Thoracic aorta (tissue), 2 donors: ENCODE data around the gene RAC2. TPM values are rescaled to one million over a fixed set of nuclear protein-coding genes. Genes with fewer than 3 reads are reported as not detected.

ENCODE experiments used
- ATAC-seq: fragments of 150-250 bp; one replicate; pipeline ENCODE4 v1.8.0; 2017; ENCODE audit warnings: low read depth; ENCODE audit not compliant: insufficient number of reproducible peaks, low FRiP score
- DNase-seq: peaks from one replicate; pipeline ENCODE4 v3.0.0-alpha.2; 2020; ENCODE audit warnings: low spot score
- H3K27ac ChIP-seq, 2 donors: fragments of 200-600 bp; sonication (generic); 1 replicate in 1 of 2; 2 replicates in 1 of 2; pipeline ENCODE4 v1.5.1; 2016; ENCODE audit warnings: mild to moderate bottlenecking in 2 of 2, moderate library complexity in 2 of 2
- H3K27me3 ChIP-seq: fragments of 200-600 bp; sonication (generic); replicated peaks from 2 replicates; pipeline ENCODE4 v1.6.0; 2016; ENCODE audit warnings: mild to moderate bottlenecking; ENCODE audit not compliant: insufficient read depth
- H3K36me3 ChIP-seq: fragments of 200-600 bp; sonication (generic); one replicate; pipeline ENCODE4 v1.5.1; 2016
- H3K4me1 ChIP-seq, 2 donors: fragments of 200-600 bp; sonication (generic); 1 replicate in 1 of 2; 2 replicates in 1 of 2; pipeline versions ENCODE4 v1.5.1 to v1.6.0; 2016; ENCODE audit warnings: low read depth in 2 of 2, mild to moderate bottlenecking in 1 of 2; ENCODE audit not compliant: control insufficient read depth in 1 of 2
- H3K4me3 ChIP-seq: fragments of 200-600 bp; sonication (generic); 2 replicates; pipeline ENCODE4 v1.5.1; 2016; ENCODE audit warnings: mild to moderate bottlenecking
- H3K9me3 ChIP-seq: fragments of 200-600 bp; sonication (generic); 2 replicates; pipeline ENCODE4 v1.5.1; 2016
- total RNA-seq, 2 donors: library from RNA; depleted of rRNA; stranded (reverse); fragments of >200 nt; gene quantifications; one replicate each; pipeline versions ENCODE4 v1.1.0 to v1.2.3, GENCODE V29; 2016
- TF ChIP-seq, protein P1 (sequence below): fragments of 200-600 bp; sonication (generic); IDR thresholded peaks from one replicate; pipeline ENCODE4 v1.5.1; 2019; ENCODE audit warnings: antibody characterized with exemption

RAC2 gene
- total RNA-seq, 2 donors from 2014 or later = 10.7 to 16.2 TPM

DNA sequence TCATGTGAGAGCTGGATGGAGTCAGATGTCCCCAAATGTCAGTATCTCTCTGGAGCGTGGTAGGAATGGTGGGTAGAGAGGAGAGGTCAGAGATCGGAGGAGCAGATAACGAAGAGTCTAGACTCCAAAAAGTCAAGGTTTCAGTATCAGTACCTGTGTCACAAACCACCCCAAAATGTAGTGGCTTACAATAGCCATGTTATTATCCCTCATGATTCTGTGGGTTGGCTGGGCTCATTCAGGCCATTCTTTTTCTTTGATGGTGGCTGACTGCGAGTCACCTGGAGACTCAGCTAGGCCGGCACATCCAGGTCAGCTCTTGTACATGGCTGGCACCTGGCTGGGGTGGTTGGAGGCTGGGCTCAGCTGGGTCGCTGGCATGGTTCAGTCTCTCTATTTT is 24.5 kb downstream of the RAC2 start:
- Histone ChIP-seq H3K36me3 (no peaks in the 10 kb centered on the region), H3K27me3 (no peaks in the 10 kb centered on the region), H3K4me3 (no peak overlapping the region), H3K9me3 (no peaks in the 10 kb centered on the region), H3K4me1 (no peaks in the 10 kb centered on the region), H3K27ac (no peak overlapping the region)
- DNase-seq = no peak
- ATAC-seq = no peak
- TF ChIP-seq, protein P1, sequence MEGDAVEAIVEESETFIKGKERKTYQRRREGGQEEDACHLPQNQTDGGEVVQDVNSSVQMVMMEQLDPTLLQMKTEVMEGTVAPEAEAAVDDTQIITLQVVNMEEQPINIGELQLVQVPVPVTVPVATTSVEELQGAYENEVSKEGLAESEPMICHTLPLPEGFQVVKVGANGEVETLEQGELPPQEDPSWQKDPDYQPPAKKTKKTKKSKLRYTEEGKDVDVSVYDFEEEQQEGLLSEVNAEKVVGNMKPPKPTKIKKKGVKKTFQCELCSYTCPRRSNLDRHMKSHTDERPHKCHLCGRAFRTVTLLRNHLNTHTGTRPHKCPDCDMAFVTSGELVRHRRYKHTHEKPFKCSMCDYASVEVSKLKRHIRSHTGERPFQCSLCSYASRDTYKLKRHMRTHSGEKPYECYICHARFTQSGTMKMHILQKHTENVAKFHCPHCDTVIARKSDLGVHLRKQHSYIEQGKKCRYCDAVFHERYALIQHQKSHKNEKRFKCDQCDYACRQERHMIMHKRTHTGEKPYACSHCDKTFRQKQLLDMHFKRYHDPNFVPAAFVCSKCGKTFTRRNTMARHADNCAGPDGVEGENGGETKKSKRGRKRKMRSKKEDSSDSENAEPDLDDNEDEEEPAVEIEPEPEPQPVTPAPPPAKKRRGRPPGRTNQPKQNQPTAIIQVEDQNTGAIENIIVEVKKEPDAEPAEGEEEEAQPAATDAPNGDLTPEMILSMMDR = no peak

- H3K4me1 ChIP-seq = no peaks in the 10 kb centered on the region
- DNase-seq = no peak
- no peaks in the 10 kb centered on the region for H3K27me3 ChIP-seq
- H3K27ac ChIP-seq = no peak overlapping the region
- TF ChIP-seq, protein P1 = no peak
- no peaks in the 10 kb centered on the region for H3K36me3 ChIP-seq
- H3K9me3 ChIP-seq = no peaks in the 10 kb centered on the region
- no peak for ATAC-seq
- H3K4me3 ChIP-seq = no peak overlapping the region
These were observed 25.2 kb downstream of the RAC2 start for GRCh38 chr22:37218771-37219411.

- H3K4me3 ChIP-seq = no peak overlapping the region
- DNase-seq (no peak), ATAC-seq (no peak)
- H3K36me3 ChIP-seq = no peaks in the 10 kb centered on the region
- H3K4me1 ChIP-seq = no peaks in the 10 kb centered on the region
- no peaks in the 10 kb centered on the region for H3K27me3 ChIP-seq
- H3K9me3 ChIP-seq = no peaks in the 10 kb centered on the region
- TF ChIP-seq, protein P1 = no peak
- no peak overlapping the region for H3K27ac ChIP-seq
These were observed 25.7 kb downstream of the RAC2 start for GRCh38 chr22:37218399-37218770.

DNA sequence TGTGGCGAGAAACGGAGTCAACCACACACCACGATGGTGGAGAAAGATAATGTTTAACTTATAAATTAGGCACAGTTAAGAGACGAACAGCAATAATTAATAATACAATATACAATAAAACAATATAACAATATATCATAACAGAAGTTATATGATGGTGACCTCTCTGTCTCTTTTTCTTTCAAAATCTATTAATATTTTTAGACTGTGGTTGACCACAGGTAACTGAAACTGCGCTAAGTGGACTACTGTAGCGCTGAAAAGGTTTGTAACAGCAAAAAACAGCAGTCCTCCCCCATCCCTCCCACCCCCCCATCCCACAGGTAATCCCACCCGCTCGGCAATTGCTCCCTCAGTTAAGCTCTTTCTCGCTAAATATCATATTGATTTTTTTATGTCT is 28.2 kb downstream of the RAC2 start:
- Histone ChIP-seq H3K4me1 (no peaks in the 10 kb centered on the region), H3K36me3 (no peaks in the 10 kb centered on the region), H3K27ac (no peak overlapping the region), H3K9me3 (no peaks in the 10 kb centered on the region), H3K27me3 (no peaks in the 10 kb centered on the region), H3K4me3 (no peak overlapping the region)
- TF ChIP-seq, protein P1 = no peak
- DNase-seq (no peak), ATAC-seq (no peak)

DNA sequence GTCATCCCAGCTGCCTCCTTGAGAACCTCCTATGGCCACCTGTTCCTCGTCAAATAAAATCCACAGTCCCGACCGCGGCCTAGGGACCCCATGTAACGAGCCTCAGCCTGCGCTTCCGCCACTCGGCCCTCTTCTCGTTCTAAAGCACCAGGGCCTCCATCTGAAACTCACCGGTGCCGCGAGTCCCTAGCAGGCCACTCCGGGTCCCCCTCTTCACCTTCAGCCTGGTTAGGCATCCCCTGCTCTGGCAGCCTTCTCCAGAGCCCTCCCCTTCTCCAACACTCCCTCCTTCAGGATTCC is 29.4 kb downstream of the RAC2 start:
- H3K4me3 ChIP-seq = no peak overlapping the region
- TF ChIP-seq, protein P1 = no peak
- no peaks in the 10 kb centered on the region for H3K9me3 ChIP-seq
- no peak overlapping the region for H3K27ac ChIP-seq
- H3K27me3 ChIP-seq = no peaks in the 10 kb centered on the region
- H3K36me3 ChIP-seq = no peaks in the 10 kb centered on the region
- H3K4me1 ChIP-seq = no peaks in the 10 kb centered on the region
- DNase-seq = no peak
- no peak for ATAC-seq
